Measurements from ENCODE around the gene FMNL2.

FMNL2 gene

DNA sequence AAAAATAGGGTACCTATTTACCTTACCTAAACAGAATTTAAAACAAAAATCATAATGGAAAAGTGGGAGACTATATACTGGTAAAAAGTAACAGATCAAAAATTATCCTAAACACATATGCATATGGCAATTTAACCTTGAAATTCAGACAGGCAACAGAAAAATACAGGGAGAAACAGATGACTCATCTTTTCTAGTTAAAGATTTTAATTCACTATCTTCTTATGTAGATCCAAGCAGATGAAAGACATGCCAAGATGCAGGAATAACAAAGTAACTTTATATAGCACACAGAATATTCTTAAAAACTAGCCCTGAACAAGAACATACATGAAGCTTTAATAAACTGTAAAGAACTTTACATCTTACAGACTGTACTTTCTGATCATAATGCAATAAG, 351.3 kb downstream of the FMNL2 start:
- no peak overlapping the region for H3K4me2 ChIP-seq (ENCODE audit: low read depth, low read length, poor library complexity, severe bottlenecking)
- H3K9me3 ChIP-seq (ENCODE audit: insufficient read depth, low read length): no peaks in the 10 kb centered on the region
- TF ChIP-seq EZH2phosphoT487 (conservative IDR thresholded peaks at IDR 0.05; ENCODE audit: low read length): no peak
- TF ChIP-seq, protein P1, sequence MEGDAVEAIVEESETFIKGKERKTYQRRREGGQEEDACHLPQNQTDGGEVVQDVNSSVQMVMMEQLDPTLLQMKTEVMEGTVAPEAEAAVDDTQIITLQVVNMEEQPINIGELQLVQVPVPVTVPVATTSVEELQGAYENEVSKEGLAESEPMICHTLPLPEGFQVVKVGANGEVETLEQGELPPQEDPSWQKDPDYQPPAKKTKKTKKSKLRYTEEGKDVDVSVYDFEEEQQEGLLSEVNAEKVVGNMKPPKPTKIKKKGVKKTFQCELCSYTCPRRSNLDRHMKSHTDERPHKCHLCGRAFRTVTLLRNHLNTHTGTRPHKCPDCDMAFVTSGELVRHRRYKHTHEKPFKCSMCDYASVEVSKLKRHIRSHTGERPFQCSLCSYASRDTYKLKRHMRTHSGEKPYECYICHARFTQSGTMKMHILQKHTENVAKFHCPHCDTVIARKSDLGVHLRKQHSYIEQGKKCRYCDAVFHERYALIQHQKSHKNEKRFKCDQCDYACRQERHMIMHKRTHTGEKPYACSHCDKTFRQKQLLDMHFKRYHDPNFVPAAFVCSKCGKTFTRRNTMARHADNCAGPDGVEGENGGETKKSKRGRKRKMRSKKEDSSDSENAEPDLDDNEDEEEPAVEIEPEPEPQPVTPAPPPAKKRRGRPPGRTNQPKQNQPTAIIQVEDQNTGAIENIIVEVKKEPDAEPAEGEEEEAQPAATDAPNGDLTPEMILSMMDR (IDR thresholded peaks at IDR 0.05; ENCODE audit: insufficient read depth, low read length, poor library complexity, severe bottlenecking): no peak
- no peak overlapping the region for H3K27ac ChIP-seq (ENCODE audit: low read depth, low read length)
- peaks cover 31% of the 10 kb centered on the region for H3K36me3 ChIP-seq (ENCODE audit: low read length)
- peaks cover 4% of the 10 kb centered on the region; the same call in 1 of the 2 replicates for H3F3A ChIP-seq (ENCODE audit: insufficient read depth)
- no peak overlapping the region for H3K9ac ChIP-seq (ENCODE audit: low read length)
- H2AFZ ChIP-seq (ENCODE audit: low read depth, low read length, severe bottlenecking): no peak overlapping the region
- H3K27me3 ChIP-seq (ENCODE audit: low read length): no peaks in the 10 kb centered on the region
- no peaks in the 10 kb centered on the region for H3K9me2 ChIP-seq (replicated peaks; ENCODE audit: insufficient read depth, low read length)
- peaks cover 68% of the 10 kb centered on the region for H3K79me2 ChIP-seq (ENCODE audit: insufficient read depth, low read length)
- peaks cover 27% of the 10 kb centered on the region for H4K20me1 ChIP-seq (ENCODE audit: low read depth, low read length)
- no peak overlapping the region for H3K4me3 ChIP-seq (ENCODE audit: insufficient read depth, low read length, poor library complexity, severe bottlenecking)

DNA sequence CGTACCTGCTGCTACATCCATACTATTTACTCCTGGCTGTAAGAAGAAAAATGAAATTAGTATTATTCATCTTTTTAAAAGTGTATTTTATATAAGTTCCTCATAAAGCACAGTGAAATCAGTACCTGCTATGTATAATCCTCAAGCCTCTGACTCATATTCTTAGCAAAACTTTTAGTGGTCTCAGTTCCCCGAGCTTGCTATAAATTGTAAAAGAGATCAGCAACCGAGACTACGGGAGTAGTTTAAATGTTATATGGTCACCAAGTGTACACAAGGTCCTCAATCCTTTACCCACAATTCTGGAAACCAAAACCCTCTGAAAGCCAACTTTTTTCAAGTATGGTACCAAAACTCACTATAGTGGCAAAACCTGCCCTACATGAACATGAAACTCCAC, 358.1 kb downstream of the FMNL2 start:
- H3K27ac ChIP-seq (ENCODE audit: low read depth, low read length): no peak overlapping the region

DNA sequence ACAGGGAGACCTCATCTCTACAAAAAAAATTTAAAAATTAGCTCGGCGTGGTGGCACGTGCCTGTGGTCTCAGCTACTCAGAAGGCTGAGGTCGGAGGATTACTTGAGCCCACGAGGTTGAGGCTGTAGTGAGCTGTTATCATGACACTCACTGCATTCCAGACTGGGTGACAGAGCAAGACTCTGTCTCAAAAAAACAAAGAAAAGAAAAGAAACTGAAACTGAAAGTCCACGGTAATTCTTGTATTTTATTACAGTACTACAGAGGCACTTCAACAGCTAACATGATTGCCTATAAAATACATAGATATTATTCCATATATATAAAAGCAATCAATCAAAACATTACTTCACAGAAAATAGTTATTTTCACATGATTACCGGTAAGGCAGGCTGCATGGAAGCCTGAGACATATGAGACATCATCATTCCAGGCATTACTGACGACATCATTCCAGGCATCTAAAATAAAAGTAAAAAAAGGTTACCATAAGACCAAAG, 359.2 kb downstream of the FMNL2 start:
- no peak overlapping the region for H3K4me3 ChIP-seq (ENCODE audit: insufficient read depth, low read length, poor library complexity, severe bottlenecking)
- no peak overlapping the region for H3K27ac ChIP-seq (ENCODE audit: low read depth, low read length)
- peaks cover 48% of the 10 kb centered on the region for H4K20me1 ChIP-seq (ENCODE audit: low read depth, low read length)
- H3K9me3 ChIP-seq (ENCODE audit: insufficient read depth, low read length): no peaks in the 10 kb centered on the region
- H3K4me2 ChIP-seq (ENCODE audit: low read depth, low read length, poor library complexity, severe bottlenecking): no peak overlapping the region
- H3K27me3 ChIP-seq (ENCODE audit: low read length): no peaks in the 10 kb centered on the region
- no peak overlapping the region for H2AFZ ChIP-seq (ENCODE audit: low read depth, low read length, severe bottlenecking)
- H3K79me2 ChIP-seq (ENCODE audit: insufficient read depth, low read length): peaks cover 68% of the 10 kb centered on the region
- H3K9ac ChIP-seq (ENCODE audit: low read length): no peak overlapping the region
- peaks cover 42% of the 10 kb centered on the region for H3K36me3 ChIP-seq (ENCODE audit: low read length)
- TF ChIP-seq, protein P1 (IDR thresholded peaks at IDR 0.05; ENCODE audit: insufficient read depth, low read length, poor library complexity, severe bottlenecking): no peak
- no peak for TF ChIP-seq EZH2phosphoT487 (conservative IDR thresholded peaks at IDR 0.05; ENCODE audit: low read length)
- peaks cover 10% of the 10 kb centered on the region; the same call in 1 of the 2 replicates for H3F3A ChIP-seq (ENCODE audit: insufficient read depth)
- no peaks in the 10 kb centered on the region for H3K9me2 ChIP-seq (replicated peaks; ENCODE audit: insufficient read depth, low read length)

More for the DNA sequence above, 358.1 kb downstream of the FMNL2 start:
- Histone ChIP-seq H3K27me3 (ENCODE audit: low read length) (no peaks in the 10 kb centered on the region), H4K20me1 (ENCODE audit: low read depth, low read length) (peaks cover 36% of the 10 kb centered on the region), H3K79me2 (ENCODE audit: insufficient read depth, low read length) (peaks cover 61% of the 10 kb centered on the region), H2AFZ (ENCODE audit: low read depth, low read length, severe bottlenecking) (no peak overlapping the region), H3K36me3 (ENCODE audit: low read length) (peaks cover 38% of the 10 kb centered on the region), H3K9me2 (replicated peaks; ENCODE audit: insufficient read depth, low read length) (no peaks in the 10 kb centered on the region), H3F3A (ENCODE audit: insufficient read depth) (peaks cover 7% of the 10 kb centered on the region; the same call in 1 of the 2 replicates), H3K4me2 (ENCODE audit: low read depth, low read length, poor library complexity, severe bottlenecking) (no peak overlapping the region), H3K4me3 (ENCODE audit: insufficient read depth, low read length, poor library complexity, severe bottlenecking) (no peak overlapping the region), H3K9me3 (ENCODE audit: insufficient read depth, low read length) (no peaks in the 10 kb centered on the region), H3K9ac (ENCODE audit: low read length) (no peak overlapping the region)
- TF ChIP-seq, protein P1 (IDR thresholded peaks at IDR 0.05; ENCODE audit: insufficient read depth, low read length, poor library complexity, severe bottlenecking): no peak

Measured in SU-DHL-6 (cell line).